ENCODE results near the gene IL4I1.
"Not testable (repeated sequence)": the region's sequence is repeated elsewhere in the genome, so short reads cannot be mapped to it uniquely, and the experiment has no call there.

The IL4I1 gene, protein sequence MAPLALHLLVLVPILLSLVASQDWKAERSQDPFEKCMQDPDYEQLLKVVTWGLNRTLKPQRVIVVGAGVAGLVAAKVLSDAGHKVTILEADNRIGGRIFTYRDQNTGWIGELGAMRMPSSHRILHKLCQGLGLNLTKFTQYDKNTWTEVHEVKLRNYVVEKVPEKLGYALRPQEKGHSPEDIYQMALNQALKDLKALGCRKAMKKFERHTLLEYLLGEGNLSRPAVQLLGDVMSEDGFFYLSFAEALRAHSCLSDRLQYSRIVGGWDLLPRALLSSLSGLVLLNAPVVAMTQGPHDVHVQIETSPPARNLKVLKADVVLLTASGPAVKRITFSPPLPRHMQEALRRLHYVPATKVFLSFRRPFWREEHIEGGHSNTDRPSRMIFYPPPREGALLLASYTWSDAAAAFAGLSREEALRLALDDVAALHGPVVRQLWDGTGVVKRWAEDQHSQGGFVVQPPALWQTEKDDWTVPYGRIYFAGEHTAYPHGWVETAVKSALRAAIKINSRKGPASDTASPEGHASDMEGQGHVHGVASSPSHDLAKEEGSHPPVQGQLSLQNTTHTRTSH

DNA sequence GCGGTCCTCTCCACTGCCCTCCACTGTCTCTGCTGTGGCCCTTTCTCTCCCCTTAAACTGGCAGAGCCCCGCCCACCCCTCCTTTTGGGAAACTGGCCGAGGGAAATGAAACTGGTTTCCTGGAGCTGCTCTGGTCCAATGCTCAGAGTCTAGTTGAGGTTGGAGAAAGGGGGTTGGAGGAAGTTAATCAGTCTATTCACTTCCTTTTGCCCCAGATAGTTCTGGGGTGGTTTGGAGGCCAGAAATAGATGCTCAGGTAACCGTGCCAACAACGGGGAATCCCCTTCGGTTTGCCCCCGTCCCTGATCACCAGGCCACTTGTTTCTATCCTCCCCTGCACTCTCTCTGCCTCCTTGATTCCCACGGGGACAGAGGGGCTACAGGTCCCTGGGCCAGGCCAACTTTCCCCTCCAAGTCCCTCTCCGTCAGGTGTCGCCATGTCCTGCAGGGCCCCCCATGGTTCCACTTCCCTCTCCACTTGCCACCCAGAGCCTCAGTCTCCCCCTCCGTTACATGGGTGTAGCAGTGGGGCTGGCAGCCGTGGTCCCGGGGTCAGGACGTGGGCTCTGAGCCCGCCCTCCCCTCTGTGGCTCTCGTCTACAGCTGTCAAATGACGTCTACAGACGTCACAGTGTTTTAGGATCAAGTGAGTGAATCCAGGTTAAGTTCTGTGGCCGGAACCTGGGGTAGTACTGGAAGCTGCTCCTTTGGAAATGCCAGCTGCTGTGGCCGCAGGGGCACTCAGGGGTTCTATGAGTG, at the start of gene IL4I1:
TSS of gene IL4I1 (minus strand) at position 25 of the 759 bp plus-strand sequence. CDS start 727 bp downstream, outside the sequence.
- DNase-seq = no peak

DNA sequence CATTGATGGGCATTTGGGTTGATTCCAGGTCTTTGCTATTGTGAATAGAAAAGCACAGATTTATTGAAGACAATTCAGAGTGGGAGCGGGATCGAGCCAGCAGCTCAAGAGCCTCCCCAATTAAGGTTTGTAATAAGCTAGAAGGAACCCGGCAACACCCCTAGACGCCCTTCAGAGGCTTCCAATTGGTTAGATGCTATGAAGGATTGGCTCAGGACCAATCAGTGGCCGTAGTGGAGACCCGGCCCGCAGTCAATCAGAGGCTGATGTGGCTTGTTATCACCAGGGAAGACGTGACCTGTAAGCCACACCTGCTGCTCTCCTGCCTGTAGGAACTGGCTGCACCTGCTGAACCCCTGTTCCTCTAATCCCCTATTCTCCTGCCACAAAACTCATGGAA, 49.7 kb upstream of the IL4I1 start:
- no peak for DNase-seq

DNA sequence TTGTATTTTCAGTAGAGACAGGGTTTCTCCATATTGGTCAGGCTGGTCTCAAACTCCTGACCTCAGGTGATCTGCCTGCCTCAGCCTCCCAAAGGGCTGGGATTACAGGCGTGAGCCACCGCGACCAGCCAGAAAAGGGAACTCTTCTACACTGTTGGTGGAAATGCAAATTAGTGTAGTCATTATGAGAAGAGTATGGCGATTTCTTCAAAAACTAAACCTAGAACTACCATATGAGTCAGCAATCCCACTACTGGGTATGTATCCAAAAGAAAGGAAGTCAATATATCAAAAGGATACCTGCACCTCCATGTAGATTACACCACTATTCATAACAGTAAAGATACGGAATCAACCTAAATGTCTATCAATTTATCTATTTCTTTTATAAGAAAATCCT, 47.9 kb upstream of the IL4I1 start:
- DNase-seq = not testable (repeated sequence)

DNA sequence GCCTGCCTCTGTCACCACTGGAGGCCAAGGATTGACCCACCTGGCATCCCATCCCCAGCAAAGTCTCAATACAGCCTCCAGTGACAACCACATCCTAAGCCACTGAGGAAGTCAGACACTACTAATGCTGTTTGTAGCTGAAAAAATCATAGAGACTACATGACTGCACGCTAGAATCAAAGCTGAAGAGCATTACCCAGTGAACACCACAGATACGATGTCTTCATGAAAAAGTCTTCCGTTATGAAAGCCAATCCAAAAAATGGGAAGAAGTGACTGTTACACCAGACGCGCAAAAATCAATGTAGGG, 43.8 kb upstream of the IL4I1 start:
- no peak for DNase-seq

DNA sequence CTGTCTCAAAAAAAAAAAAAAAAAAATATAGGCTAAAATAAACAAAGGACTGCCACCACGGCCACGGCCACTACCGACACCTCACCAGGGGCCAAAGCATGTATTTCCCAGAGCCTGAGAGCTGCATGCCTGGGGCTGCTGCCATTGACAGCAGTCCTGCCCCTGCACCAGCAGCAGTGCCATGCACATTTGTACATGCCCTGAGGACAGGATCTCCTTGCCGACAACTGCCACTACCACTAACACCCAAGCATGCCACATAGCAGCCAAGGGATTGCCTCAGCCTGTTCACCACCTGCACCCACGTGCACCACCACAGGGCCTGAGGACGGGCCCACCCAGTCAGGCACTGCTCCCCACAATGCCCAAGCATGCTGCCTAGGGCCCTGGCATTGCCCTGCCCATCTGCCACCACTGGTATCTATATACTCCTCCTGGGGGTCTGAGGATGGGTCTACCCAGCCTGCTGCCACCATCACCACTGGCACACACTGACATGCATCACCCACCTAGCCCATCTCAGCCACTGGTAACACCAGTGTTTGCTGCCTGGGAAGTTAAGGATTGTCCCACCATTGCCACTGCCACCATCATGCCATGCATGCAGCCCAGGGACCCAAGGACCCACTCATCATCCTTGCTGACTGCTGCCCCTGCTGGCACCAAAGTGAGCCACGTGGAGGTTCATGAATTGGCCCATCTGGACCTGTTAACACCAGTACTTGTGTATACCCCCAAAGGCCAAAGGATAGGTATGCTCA, 43.2 kb upstream of the IL4I1 start:
- DNase-seq = no peak

DNA sequence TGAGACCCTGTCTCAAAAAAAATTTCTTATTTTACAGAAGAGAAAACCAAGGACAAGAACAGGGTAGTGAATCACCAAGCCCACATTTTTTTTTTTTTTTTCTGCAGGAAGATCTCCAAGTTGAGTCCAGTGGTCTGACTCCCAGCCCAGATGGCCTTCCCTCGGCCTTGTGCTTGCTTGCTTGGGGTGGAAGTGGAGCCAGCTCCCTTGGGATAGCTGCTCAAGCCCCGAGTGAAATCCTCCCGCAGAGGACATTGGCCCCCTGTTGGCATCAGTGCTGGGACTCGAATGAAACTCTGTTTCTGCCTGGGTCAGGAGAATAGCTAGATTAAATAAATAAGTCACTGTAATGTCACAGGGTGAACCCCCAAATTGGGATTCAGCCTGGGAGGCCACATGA, 42.0 kb upstream of the IL4I1 start:
- no peak for DNase-seq

DNA sequence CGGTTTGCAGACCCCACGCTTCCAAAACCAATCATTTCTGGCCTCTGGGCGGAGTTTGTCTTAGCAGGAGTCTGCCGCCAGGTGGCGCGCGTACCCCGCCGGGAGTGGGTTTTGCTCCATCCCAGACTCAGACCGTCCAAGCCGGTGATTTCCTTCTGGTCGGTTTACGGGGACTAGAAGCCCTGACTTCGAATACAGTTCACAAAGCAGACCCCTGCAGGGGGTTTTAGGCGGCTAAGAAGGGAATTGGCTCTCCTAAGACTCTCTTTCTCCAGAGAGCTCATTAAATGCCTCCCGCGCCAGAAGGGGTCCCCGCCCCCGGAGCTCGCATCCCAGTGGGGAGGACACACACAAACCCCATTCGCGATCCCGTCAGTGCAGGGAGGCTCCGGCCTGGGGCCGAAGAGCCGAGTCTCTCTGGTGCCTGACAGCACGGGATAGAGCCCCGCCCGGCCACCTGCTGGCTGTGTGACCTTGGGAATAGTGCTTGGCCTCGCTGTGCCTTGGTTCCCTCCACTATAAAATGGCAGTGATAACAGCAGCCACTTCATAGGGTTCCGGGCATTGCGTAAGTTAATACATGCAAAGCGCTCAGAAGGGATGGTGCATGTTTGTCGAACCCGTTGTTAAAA, 41.2 kb upstream of the IL4I1 start:
- DNase-seq = peak; percentile 46

DNA sequence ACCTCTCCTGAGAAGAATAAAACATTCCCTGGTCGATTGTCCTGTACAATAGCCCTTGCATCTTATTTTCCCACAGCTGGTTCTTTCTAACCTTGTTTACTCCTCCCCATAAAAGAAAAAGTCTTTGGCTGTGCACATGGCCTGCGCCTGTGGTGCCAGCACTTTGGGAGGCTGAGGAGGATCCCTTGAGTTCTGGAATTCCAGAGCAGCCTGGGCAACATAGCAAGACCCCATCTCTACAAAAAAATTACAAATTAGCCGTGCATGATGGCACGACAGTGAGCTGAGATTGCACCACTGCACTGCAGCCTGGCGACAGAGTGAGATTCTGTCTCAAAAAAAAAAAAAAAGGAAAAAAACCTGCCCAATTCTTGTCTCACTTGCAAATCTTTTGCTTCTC, 39.9 kb upstream of the IL4I1 start:
- no peak for DNase-seq

DNA sequence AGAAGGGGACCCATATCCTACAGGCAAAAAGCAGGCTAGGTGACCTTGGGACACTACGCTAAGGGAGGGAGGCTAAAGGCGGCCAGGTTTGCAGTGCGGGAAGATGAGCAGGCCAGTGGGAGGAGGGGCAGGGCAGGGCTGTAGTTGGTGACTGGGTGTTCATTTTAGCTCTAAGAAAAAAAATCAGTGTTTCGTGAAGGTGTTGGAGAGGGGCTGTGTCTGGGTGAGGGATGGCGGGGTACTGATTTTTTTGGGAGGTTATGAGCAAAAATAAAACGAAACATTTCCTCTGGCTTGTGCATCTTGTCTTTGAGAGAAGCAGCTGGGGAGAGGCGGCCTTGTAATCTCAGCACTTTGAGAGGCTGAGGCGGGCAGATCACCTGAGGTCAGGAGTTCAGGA, 37.0 kb upstream of the IL4I1 start:
- DNase-seq = no peak

DNA sequence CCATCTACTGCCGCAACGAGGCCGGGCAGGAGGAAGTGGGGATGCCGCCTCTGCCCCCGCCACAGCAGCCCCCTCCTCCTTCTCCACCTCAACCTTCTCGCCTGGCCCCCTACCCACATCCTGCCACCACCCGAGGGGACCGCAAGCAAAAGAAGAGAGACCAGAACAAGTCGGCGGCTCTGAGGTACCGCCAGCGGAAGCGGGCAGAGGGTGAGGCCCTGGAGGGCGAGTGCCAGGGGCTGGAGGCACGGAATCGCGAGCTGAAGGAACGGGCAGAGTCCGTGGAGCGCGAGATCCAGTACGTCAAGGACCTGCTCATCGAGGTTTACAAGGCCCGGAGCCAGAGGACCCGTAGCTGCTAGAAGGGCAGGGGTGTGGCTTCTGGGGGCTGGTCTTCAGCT, 36.0 kb upstream of the IL4I1 start:
- DNase-seq = no peak

DNA sequence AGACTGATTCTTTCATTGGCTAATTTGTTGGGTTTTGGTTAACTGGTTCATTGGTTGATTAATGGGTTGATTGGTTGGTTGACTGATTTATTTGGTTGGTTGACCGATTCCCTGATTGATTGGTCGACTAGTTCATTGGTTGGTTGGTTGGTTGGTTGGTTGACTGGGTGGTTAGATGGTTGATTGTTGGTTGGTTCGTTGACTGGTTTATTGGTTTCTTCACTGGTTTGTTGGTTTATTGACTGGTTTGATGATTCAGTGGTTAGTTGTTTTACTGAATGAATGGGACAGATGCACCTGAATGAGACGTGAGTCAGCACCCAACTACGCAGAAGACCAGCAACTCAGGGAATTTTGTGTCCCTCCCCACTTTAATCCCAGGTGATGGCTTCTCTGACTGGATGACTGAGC, 35.4 kb upstream of the IL4I1 start:
- DNase-seq = no peak

DNA sequence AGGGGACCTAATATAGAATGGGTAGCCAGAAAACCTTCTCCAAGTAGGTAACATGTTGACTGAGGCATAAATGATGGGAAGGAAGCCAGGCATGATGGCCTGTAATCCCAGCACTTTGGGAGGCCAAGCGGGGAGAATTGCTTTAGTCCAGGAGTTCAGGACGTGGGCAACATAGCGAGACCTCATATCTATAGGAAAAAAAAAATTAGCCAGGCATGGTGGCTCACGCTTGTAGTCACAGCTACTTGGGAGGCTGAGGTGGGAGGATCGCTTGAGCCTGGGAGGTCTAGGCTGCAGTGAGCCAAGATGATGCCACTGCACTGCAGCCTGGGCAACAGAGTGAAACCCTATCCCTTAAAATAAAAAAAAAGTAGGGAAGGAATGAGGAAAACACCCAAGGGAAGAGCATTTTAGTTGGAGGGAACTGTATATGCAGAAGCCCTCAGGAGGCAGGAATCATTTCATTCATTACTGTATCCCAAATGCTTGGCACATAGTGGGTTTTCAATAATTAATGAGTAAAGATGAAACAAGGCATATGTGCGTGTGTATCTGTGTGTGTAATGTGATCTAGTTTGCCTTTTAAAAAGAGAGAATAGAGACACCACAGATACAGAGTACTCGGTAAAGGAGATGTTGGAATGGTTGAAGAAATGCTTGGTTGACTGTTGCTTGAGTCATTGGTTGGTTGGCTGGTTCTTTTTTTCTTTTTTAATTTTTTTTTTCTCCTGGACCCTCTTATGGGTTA, 34.8 kb upstream of the IL4I1 start:
- DNase-seq = no peak

DNA sequence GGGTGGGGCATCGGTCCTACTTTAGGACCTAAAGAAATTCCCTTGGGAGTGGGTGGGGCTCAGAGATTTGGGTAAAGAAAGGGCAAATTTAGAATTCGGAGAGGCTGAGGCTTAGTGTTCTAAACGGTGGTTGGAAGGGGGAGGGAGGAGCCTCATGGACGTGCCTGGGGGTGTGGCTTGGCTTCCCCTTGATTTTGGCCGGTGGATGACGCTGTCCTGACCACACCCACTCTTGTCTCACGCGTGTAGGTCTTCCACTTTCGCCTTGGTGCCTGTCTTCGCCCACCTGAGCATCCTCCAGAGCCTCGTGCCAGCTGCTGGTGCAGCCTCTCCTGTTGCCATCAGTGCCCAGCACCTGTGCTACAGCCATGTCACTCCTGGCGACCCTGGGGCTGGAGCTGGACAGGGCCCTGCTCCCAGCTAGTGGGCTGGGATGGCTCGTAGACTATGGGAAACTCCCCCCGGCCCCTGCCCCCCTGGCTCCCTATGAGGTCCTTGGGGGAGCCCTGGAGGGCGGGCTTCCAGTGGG, 33.9 kb upstream of the IL4I1 start:
- no peak for DNase-seq

DNA sequence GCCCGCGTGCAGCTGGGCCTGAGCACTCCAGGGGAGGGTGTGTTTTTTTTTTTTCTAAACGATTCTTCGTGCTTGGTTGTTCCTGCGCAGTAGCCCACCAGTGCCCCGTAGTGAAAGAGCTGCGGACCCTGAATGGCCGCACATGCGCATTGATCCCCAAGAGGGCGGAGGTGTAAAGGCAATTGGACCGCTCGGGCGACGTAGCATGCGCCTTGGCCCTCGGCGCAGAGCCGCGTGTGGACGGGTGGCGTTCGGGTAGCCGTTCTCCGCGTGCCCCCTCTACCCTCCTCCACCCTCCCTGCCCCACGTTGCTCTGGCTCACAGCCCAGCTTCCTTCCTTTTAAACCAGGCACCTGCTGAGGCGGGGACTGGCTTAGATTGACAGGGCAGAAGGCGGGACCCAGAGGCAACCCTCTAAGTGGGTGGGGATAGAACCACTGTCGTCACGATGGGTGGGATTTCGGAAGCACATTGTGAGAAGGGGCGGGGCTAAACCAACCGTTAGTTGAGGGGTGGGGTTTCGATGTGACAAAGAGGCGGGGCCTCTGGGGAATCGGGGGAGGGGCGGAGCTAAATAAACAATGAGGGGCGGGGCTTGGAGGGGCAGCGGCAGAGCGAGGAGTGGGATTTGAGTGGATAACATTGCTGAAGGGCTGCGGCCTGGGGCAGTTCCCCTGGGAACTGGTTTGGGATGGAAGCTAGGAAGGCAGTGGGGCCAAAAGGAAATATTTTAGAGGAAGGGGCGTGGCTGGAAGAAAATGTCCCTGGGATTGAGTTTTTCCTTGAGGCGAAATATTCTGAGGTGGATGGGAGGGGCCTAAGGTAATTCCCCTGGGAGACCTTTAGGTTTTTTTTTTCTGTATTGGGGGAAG, 33.2 kb upstream of the IL4I1 start:
- DNase-seq = peak; percentile 56

DNA sequence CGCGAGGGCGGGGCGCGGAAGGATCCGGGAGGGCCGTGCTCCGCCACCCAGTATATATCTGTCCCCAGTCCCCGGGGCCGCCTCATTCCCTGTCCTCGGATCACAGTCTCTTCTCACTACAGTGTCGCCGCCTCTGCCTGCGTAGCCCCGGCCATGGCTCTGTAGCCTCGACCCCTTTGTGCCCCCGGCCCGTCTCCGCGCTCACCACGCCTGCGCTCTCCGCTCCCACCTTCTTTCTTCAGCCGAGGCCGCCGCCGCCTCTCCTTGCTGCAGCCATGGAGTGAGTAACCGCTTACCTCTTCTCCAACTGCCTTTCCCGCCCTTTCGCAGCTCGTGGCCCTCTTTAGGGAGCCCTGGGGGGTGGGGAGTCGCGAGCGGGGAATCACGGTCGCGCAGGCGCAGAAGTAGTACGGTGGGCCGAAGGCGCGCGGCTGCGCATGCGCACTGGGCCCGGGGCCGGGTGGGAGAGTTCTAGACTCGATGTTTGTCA, 32.5 kb upstream of the IL4I1 start, which contains the start of the genes ATF5 and NUP62:
TSS of gene ATF5 (plus strand) at position 85 of the 490 bp plus-strand sequence. CDS start 1,646 bp downstream, outside the sequence.
TSS of gene NUP62 (minus strand) at position 384 of the 490 bp plus-strand sequence. CDS start 19,697 bp downstream, outside the sequence.
- DNase-seq = peak; percentile 84

DNA sequence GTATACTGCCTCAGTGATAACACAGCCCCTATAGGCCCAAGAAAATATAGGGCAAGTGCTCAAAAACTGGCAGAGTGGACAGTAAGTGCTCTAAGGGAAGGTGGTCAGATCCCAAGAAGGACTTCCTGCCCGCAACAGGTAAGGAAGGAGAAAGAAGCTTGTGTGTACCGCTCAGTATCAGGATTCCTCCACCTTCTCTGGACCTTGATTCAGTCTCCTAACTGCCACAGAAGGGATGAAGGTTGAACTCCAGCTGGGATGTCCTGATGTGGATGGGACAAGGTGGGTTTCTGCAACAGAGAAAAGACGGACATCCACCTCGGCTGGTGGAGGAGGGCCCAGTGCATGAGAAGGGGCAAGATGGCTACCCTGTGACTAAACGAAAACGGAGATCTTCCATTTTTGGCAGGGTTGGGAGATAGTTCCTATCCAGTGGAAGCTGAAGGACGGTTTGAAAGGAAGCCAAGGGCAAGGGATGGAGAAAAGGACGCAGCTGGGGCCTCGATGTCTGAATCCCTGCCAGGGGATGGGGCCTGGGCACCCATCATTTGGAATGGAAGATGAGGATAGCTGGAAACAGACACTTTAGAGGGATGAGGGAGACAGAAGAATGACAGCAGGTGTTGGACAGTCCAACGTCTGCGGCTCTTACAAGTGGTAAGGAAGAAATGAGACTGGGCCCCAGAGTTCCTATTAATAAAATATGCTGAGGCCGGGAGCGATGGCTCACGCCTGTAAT, 31.0 kb upstream of the IL4I1 start:
- no peak for DNase-seq

DNA sequence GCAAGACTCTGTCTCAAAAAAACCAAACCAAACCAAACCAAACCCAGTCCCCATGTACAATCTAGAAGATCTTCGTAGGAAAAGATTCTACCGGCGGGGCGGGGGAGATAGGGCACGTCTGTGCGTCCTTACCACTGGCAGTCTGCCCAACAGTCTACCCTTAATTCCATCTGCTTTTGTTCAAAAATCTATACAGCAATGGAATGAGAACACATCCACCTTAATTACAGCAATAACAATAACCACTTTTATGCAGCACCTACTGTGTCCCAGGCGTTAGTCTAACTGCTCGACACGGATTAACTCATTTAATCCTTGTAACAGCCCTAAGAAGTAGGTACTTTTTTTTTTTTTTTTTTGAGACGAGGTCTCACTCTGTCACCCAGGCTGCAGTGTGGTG, 29.8 kb upstream of the IL4I1 start:
- DNase-seq = no peak

DNA sequence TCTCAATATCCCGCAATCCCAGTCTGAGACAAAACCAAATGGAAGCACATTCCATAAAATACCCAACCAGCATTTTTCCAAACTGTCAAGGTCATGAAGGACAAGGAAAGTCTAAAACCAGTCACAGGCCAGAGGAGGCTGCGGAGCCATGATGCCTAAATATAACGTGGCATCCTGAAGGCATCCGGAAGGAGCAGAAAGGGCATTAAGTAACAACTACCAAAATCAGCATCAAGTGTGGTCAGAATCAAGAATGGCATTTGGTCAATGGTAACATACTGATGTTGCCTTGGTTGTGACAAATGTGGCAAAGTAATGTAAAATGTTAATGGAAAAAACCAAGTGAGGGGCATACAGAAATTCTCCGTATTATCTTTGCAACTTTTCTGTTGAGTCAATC, 28.8 kb upstream of the IL4I1 start:
- DNase-seq = no peak

DNA sequence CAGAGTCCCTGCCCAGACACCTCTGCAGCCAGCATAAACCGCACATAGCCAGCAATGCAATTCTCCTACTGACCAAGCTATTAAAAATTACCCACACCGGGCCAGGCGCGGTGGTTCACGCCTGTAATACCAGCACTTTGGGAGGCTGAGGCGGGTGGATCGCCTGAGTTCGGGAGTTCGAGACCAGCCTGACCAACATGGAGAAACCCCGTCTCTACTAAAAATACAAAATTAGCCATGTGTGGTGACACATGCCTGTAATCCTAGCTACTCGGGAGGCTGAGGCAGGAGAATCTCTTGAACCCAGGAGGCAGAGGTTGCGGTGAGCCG, 28.2 kb upstream of the IL4I1 start:
- DNase-seq = not testable (repeated sequence)
